Measurements from ENCODE around the gene USP54.

USP54 gene

GRCh38 chr10:73485320-73485719, 105.8 kb downstream of the USP54 start:
- H3K4me3 ChIP-seq (ENCODE audit: low read depth, low read length) = no peak overlapping the region
- DNase-seq (ENCODE audit: low read depth) = no peak
- TF ChIP-seq, protein P1, sequence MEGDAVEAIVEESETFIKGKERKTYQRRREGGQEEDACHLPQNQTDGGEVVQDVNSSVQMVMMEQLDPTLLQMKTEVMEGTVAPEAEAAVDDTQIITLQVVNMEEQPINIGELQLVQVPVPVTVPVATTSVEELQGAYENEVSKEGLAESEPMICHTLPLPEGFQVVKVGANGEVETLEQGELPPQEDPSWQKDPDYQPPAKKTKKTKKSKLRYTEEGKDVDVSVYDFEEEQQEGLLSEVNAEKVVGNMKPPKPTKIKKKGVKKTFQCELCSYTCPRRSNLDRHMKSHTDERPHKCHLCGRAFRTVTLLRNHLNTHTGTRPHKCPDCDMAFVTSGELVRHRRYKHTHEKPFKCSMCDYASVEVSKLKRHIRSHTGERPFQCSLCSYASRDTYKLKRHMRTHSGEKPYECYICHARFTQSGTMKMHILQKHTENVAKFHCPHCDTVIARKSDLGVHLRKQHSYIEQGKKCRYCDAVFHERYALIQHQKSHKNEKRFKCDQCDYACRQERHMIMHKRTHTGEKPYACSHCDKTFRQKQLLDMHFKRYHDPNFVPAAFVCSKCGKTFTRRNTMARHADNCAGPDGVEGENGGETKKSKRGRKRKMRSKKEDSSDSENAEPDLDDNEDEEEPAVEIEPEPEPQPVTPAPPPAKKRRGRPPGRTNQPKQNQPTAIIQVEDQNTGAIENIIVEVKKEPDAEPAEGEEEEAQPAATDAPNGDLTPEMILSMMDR (IDR thresholded peaks at IDR 0.05; ENCODE audit: insufficient read depth, low read depth, low read length, missing control alignments) = no peak

GRCh38 chr10:73480158-73480557, 111.0 kb downstream of the USP54 start:
- TF ChIP-seq, protein P1 (IDR thresholded peaks at IDR 0.05; ENCODE audit: insufficient read depth, low read depth, low read length, missing control alignments) = no peak
- DNase-seq (ENCODE audit: low read depth) = peak; percentile 63
- H3K4me3 ChIP-seq (ENCODE audit: low read depth, low read length) = no peak overlapping the region; the same call in 1 of the 2 replicates

- peak; percentile 23 for DNase-seq (ENCODE audit: low read depth)
- TF ChIP-seq, protein P1 (IDR thresholded peaks at IDR 0.05; ENCODE audit: insufficient read depth, low read depth, low read length, missing control alignments) = no peak
- no peak overlapping the region for H3K4me3 ChIP-seq (ENCODE audit: low read depth, low read length)
These were observed 112.5 kb downstream of the USP54 start for GRCh38 chr10:73478636-73479035.

- H3K4me3 ChIP-seq (ENCODE audit: low read depth, low read length) = no peak overlapping the region
- DNase-seq (ENCODE audit: low read depth) = no peak
- TF ChIP-seq, protein P1 (IDR thresholded peaks at IDR 0.05; ENCODE audit: insufficient read depth, low read depth, low read length, missing control alignments) = no peak
These were observed 119.9 kb downstream of the USP54 start for GRCh38 chr10:73471226-73471625.

DNA sequence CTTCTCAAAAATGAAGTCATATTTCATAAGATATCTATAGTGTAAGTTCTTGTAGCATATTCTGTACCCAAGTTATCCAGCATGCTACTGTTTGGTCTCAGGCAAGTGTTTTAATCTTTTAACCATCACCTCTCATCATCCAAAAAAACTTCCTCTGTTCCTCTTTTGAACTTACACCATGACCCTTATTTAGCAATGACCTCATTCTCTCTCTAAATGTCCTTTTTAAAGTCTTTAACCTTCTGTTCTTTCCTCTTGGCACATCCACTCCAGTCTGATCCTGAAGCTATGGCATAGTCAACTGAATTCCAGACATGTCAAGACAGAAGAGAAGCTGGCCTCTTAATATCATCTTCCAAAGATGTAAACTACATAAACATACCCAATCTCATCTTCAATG, 121.6 kb downstream of the USP54 start:
- TF ChIP-seq, protein P1 (IDR thresholded peaks at IDR 0.05; ENCODE audit: insufficient read depth, low read depth, low read length, missing control alignments) = no peak
- no peak for DNase-seq (ENCODE audit: low read depth)
- H3K4me3 ChIP-seq (ENCODE audit: low read depth, low read length) = no peak overlapping the region

DNA sequence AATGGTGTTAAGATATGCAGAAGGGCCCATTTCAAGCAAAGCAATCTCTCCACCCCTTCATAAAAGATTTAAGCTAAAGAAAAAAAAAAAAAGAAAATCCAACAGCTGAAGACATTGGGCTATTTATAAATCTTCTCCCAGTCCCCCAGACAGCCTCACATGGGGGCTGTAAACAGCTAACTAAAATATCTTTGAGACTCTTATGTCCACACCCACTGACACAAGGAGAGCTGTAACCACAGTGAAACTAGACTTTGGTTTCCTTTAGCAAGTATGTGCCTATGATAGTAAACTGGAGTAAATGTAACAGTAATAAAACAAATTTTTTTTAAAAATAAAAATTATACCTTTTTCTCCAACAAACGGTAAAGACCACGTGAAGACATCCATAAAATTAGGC, 123.9 kb downstream of the USP54 start:
- TF ChIP-seq, protein P1 (IDR thresholded peaks at IDR 0.05; ENCODE audit: insufficient read depth, low read depth, low read length, missing control alignments) = no peak
- DNase-seq (ENCODE audit: low read depth) = peak; percentile 33
- no peak overlapping the region for H3K4me3 ChIP-seq (ENCODE audit: low read depth, low read length)

DNA sequence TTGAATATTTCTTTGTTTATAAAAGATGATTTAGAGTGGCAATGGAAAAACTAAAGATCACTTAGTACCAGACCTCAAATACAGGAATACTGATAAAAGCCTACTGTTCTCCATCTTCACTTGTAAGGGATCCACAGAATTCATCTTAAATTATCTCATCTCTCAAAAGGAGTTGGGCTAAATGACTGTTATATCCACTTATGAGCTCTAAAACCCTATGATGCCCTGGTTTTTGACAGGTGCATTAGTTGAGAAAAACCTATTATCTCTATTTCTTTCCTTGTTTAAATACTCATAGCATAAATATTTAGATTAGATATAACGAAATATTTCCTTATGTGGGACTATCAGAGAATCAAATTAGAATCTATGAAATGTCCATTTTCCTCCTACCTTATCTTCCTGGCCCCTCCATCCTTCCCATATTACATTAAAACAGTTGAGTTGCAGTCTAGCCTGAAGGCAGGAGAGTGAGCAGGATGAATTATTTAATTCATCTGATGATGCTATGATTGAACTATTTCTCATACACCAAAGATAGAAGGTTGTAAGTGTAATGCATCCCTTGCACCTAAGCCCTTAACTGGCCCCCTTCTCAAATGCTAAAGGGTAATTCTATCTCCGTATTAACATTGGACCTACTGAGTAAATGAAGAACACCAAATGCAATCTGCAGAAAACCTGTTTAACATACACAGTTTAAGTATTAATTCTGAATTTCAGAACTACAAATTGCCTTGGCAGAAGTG, 125.0 kb downstream of the USP54 start:
- TF ChIP-seq, protein P1 (IDR thresholded peaks at IDR 0.05; ENCODE audit: insufficient read depth, low read depth, low read length, missing control alignments) = no peak
- H3K4me3 ChIP-seq (ENCODE audit: low read depth, low read length) = no peak overlapping the region
- DNase-seq (ENCODE audit: low read depth) = no peak
